HCT116 (cell line): Measurements from ENCODE around the gene ALOX12B. TPM values are rescaled to one million over a fixed set of nuclear protein-coding genes. Genes with fewer than 3 reads are reported as not detected.

ENCODE experiments used
- ATAC-seq: fragments of 200-7000 bp; cut with Tn5 transposase; 2 replicates; pipeline ENCODE4 v1.9.1; 2020; ENCODE audit warnings: mild to moderate bottlenecking, moderate library complexity
- BruUV-seq: library from RNA; stranded (reverse); fragments of 400-500 nt; replicated peaks from 2 replicates; lab custom pipeline; 2021; lab: Mats Ljungman, UMichigan
- CTCF ChIA-PET: fragments of 300-600 bp; sonication (Branson Sonifier 250); formaldehyde crosslinking; loops from one replicate; lab custom pipeline; 2021; ENCODE audit warnings: antibody characterized with exemption; lab: Charles Lee
- POLR2A ChIA-PET: fragments of 300-600, 350-600 bp; sonication (Branson Sonifier 250); formaldehyde crosslinking; loops from one replicate; lab custom pipeline; 2021; ENCODE audit warnings: antibody characterized with exemption; lab: Charles Lee
- RAD21 ChIA-PET, 2 experiments: fragments of 300-600 bp; sonication (Branson Sonifier 250); formaldehyde crosslinking; loops; one replicate each; lab custom pipeline; 2023; ENCODE audit warnings: low total read pairs in 2 of 2; ENCODE audit not compliant: uncharacterized antibody in 2 of 2, unreplicated experiment in 2 of 2, low non-redundant PET in 1 of 2; lab: Charles Lee
- DNase-seq: peaks from one replicate; pipeline ENCODE4 v3.0.0-alpha.2; 2010; ENCODE audit warnings: low read depth, low spot score
- H2AFZ ChIP-seq: fragments of 200-600 bp; shearing (Covaris generic), sonication (generic); 2 replicates; pipeline ENCODE4 v1.6.1; 2017; ENCODE audit warnings: low read depth, mixed run types, mixed read lengths, antibody characterized with exemption, low read length; ENCODE audit not compliant: poor library complexity, severe bottlenecking
- H3K27ac ChIP-seq: 2 replicates; pipeline ENCODE4 v1.5.1; 2012; ENCODE audit warnings: low read depth, low read length
- H3K27me3 ChIP-seq: fragments of 200-600 bp; sonication (generic); 2 replicates; pipeline ENCODE4 v1.6.1; 2016; ENCODE audit warnings: mixed run types, low read length, mixed read lengths; ENCODE audit not compliant: insufficient read depth
- H3K36me3 ChIP-seq, 2 experiments: fragments of 200-500 bp in 1 of 2; fragments of 200-600 bp in 1 of 2; sonication (Bioruptor generic) in 1 of 2; sonication (generic) in 1 of 2; 2 replicates each; pipeline versions ENCODE4 v1.5.1 to v1.6.1; 2014 to 2016; ENCODE audit warnings: low read length in 2 of 2, inconsistent platforms in 1 of 2, mixed read lengths in 1 of 2, mixed run types in 1 of 2; ENCODE audit not compliant: insufficient read depth in 2 of 2, control insufficient read depth in 1 of 2
- H3K4me1 ChIP-seq, 2 experiments: fragments of 200-600 bp in 1 of 2; sonication (generic) in 1 of 2; 2 replicates each; pipeline versions ENCODE4 v1.5.1 to v1.6.1; 2012 to 2017; ENCODE audit warnings: low read length in 2 of 2, inconsistent platforms in 1 of 2, mild to moderate bottlenecking in 1 of 2, mixed read lengths in 1 of 2, mixed run types in 1 of 2, moderate library complexity in 1 of 2; ENCODE audit not compliant: insufficient read depth in 2 of 2, control insufficient read depth in 1 of 2
- H3K4me2 ChIP-seq: fragments of 200-600 bp; sonication (generic); 2 replicates; pipeline ENCODE4 v1.6.1; 2017; ENCODE audit warnings: mixed run types, low read length, mixed read lengths
- H3K4me3 ChIP-seq, 2 experiments: fragments of 200-600 bp in 1 of 2; sonication (generic) in 1 of 2; replicated peaks in 1 of 2; 2 replicates each; pipeline ENCODE4 v1.5.1; 2011 to 2016; ENCODE audit warnings: low read length in 2 of 2, control low read depth in 1 of 2, low read depth in 1 of 2, mild to moderate bottlenecking in 1 of 2, mixed read lengths in 1 of 2, mixed run types in 1 of 2
- H3K79me2 ChIP-seq: fragments of 200-600 bp; sonication (generic); 2 replicates; pipeline ENCODE4 v1.6.1; 2017; ENCODE audit warnings: mild to moderate bottlenecking, mixed run types, low read length, moderate library complexity, mixed read lengths; ENCODE audit not compliant: insufficient read depth
- H3K9ac ChIP-seq: fragments of 200-600 bp; sonication (generic); 2 replicates; pipeline ENCODE4 v1.6.1; 2016; ENCODE audit warnings: low read length, mixed read lengths
- H3K9me2 ChIP-seq: fragments of 200-600 bp; sonication (generic), shearing (Covaris generic); 2 replicates; pipeline ENCODE4 v1.6.1; 2017; ENCODE audit warnings: mixed run types, mild to moderate bottlenecking, moderate library complexity; ENCODE audit not compliant: insufficient read depth
- H3K9me3 ChIP-seq, 2 experiments: fragments of 200-500 bp in 1 of 2; fragments of 200-600 bp in 1 of 2; sonication (Bioruptor generic) in 1 of 2; sonication (generic) in 1 of 2; 2 replicates each; pipeline ENCODE4 v1.6.1; 2014 to 2017; ENCODE audit warnings: low read length in 2 of 2, mixed read lengths in 2 of 2, inconsistent platforms in 1 of 2, low read depth in 1 of 2, mild to moderate bottlenecking in 1 of 2, mixed run types in 1 of 2, moderate library complexity in 1 of 2; ENCODE audit not compliant: control insufficient read depth in 1 of 2, insufficient read depth in 1 of 2
- H4K20me1 ChIP-seq: fragments of 200-600 bp; sonication (generic), shearing (Covaris generic); 2 replicates; pipeline ENCODE4 v1.6.1; 2017; ENCODE audit warnings: mixed run types, mild to moderate bottlenecking, moderate library complexity; ENCODE audit not compliant: insufficient read depth
- CEBPB ChIP-seq: IDR thresholded peaks from 2 replicates; pipeline ENCODE4 v1.6.1; 2012; ENCODE audit warnings: low read depth
- EGR1 ChIP-seq: IDR thresholded peaks from 2 replicates; pipeline ENCODE4 v1.6.1; 2012; ENCODE audit warnings: low read depth
- ELF1 ChIP-seq: IDR thresholded peaks from 2 replicates; pipeline ENCODE4 v1.6.1; 2012; ENCODE audit warnings: low read depth, borderline replicate concordance
- EZH2phosphoT487 ChIP-seq: fragments of 200-600 bp; IDR thresholded peaks from 2 replicates; pipeline ENCODE4 v1.6.1; 2018; ENCODE audit warnings: antibody characterized with exemption, borderline replicate concordance
- FOSL1 ChIP-seq: IDR thresholded peaks from 2 replicates; pipeline ENCODE4 v1.6.1; 2012; ENCODE audit warnings: low read depth
- JUND ChIP-seq: IDR thresholded peaks from 2 replicates; pipeline ENCODE4 v1.6.1; 2012
- POLR2A ChIP-seq: IDR thresholded peaks from 2 replicates; pipeline ENCODE4 v1.7.0; 2011; ENCODE audit warnings: borderline replicate concordance; ENCODE audit not compliant: insufficient read depth, insufficient read length; ENCODE audit errors: extremely low read depth
- POLR2AphosphoS5 ChIP-seq: IDR thresholded peaks from 2 replicates; pipeline ENCODE4 v1.6.1; 2011; ENCODE audit warnings: mild to moderate bottlenecking, low read depth, low read length, moderate library complexity
- RAD21 ChIP-seq: IDR thresholded peaks from 2 replicates; pipeline ENCODE4 v1.6.1; 2012; ENCODE audit warnings: low read depth, mild to moderate bottlenecking
- SRF ChIP-seq: IDR thresholded peaks from 2 replicates; pipeline ENCODE4 v1.6.1; 2012; ENCODE audit warnings: low read depth
- ZFX ChIP-seq: fragments of 450-650 bp; IDR thresholded peaks from 2 replicates; pipeline ENCODE4 v1.6.1; 2017
- ZNF274 ChIP-seq: fragments of 200-500 bp; sonication (Bioruptor generic); IDR thresholded peaks from 2 replicates; pipeline ENCODE4 v1.6.1; 2014; ENCODE audit warnings: mild to moderate bottlenecking, low read depth, low read length, inconsistent platforms
- intact Hi-C: fragments of 100-400 bp; cut with micrococcal nuclease; formaldehyde crosslinking; loops from 2 replicates; pipeline ENCODE4 v1.10.0; 2022
- total RNA-seq: library from RNA; stranded (reverse); gene quantifications from one replicate; pipeline ENCODE4 v1.2.1, GENCODE V29; 2021; ENCODE audit not compliant: unreplicated experiment
- TF ChIP-seq, protein P1 (sequence below), 3 experiments: fragments of 200-600 bp in 1 of 3; sonication (generic) in 1 of 3; IDR thresholded peaks in 2 of 3; conservative IDR thresholded peaks in 1 of 3; 2 replicates each; pipeline ENCODE4 v1.5.1; 2012 to 2017; ENCODE audit warnings: low read depth in 2 of 3, low read length in 2 of 3, antibody characterized with exemption in 1 of 3, borderline replicate concordance in 1 of 3, control low read depth in 1 of 3, mild to moderate bottlenecking in 1 of 3, mixed read lengths in 1 of 3, mixed run types in 1 of 3, moderate library complexity in 1 of 3; ENCODE audit not compliant: insufficient read depth in 1 of 3
- TF ChIP-seq, protein P2 (sequence below): IDR thresholded peaks from 2 replicates; pipeline ENCODE4 v1.6.1; 2012
- TF ChIP-seq, protein P3 (sequence below): IDR thresholded peaks from 2 replicates; pipeline ENCODE4 v1.6.1; 2012

Gene ALOX12B
- total RNA-seq, 1 experiment from 2014 or later = 3.8 TPM

DNA sequence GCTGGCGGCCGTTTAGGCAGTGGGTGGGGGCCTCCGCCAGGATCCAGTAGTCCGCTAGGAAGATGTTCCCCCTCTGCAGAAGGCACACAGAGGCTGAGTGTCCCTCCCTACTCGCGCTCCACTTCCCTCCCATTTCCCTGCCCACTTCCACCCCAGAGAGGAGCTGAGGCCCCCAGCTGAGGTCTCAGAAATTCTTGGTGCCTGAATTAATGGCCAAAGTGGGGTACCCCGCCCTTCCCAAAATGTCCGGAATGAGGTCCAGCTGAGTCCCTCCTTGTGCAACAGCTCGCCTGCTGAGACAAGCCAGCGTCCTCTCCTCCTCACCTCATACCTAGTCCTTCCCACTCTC is 22.9 kb upstream of the ALOX12B start:
- CTCF ChIA-PET = interaction anchor here (0.6 to 2.3 kb wide), 10 partner anchors 9 to 50 kb away, joined by 3 to 17 read pairs (median 4); no protein-coding TSS in a partner anchor
- no peak for DNase-seq
- no peak overlapping the region for H3K27ac ChIP-seq
- H3K9me2 ChIP-seq = no peaks in the 10 kb centered on the region
- H3K4me2 ChIP-seq = peak overlapping the region; percentile 39
- intact Hi-C loops = loop anchor here (1.0 kb wide), 1 partner anchor 50 kb away; no protein-coding TSS in a partner anchor
- no peaks in the 10 kb centered on the region for H4K20me1 ChIP-seq
- no peaks in the 10 kb centered on the region for H3K36me3 ChIP-seq
- H3K9ac ChIP-seq = no peak overlapping the region
- no peaks in the 10 kb centered on the region for H3K79me2 ChIP-seq
- RAD21 ChIA-PET = no interaction called here
- POLR2A ChIA-PET = interaction anchor here (1.3 to 1.6 kb wide), 2 partner anchors 10 to 50 kb away, joined by 3 to 4 read pairs; no protein-coding TSS in a partner anchor
- no peak for ATAC-seq
- H3K9me3 ChIP-seq = no peaks in the 10 kb centered on the region
- H2AFZ ChIP-seq = no peak overlapping the region
- no TSS peak for BruUV-seq
- H3K27me3 ChIP-seq = no peaks in the 10 kb centered on the region
- TF ChIP-seq EZH2phosphoT487 = no peak
- no peak for TF ChIP-seq ELF1
- no peak for TF ChIP-seq RAD21
- TF ChIP-seq JUND = no peak
- no peak for TF ChIP-seq ZNF274
- TF ChIP-seq, protein P1, sequence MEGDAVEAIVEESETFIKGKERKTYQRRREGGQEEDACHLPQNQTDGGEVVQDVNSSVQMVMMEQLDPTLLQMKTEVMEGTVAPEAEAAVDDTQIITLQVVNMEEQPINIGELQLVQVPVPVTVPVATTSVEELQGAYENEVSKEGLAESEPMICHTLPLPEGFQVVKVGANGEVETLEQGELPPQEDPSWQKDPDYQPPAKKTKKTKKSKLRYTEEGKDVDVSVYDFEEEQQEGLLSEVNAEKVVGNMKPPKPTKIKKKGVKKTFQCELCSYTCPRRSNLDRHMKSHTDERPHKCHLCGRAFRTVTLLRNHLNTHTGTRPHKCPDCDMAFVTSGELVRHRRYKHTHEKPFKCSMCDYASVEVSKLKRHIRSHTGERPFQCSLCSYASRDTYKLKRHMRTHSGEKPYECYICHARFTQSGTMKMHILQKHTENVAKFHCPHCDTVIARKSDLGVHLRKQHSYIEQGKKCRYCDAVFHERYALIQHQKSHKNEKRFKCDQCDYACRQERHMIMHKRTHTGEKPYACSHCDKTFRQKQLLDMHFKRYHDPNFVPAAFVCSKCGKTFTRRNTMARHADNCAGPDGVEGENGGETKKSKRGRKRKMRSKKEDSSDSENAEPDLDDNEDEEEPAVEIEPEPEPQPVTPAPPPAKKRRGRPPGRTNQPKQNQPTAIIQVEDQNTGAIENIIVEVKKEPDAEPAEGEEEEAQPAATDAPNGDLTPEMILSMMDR (IDR thresholded peaks at IDR 0.05 in 2 of 3, conservative IDR thresholded peaks at IDR 0.05 in 1 of 3; ENCODE audit: borderline replicate concordance in 1 of 3, insufficient read depth in 1 of 3, low read depth in 2 of 3, low read length in 2 of 3) = no peak
- TF ChIP-seq POLR2AphosphoS5 = no peak
- no peak for TF ChIP-seq EGR1
- TF ChIP-seq, protein P2, sequence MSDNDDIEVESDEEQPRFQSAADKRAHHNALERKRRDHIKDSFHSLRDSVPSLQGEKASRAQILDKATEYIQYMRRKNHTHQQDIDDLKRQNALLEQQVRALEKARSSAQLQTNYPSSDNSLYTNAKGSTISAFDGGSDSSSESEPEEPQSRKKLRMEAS = no peak
- no peak for TF ChIP-seq POLR2A
- TF ChIP-seq, protein P3, sequence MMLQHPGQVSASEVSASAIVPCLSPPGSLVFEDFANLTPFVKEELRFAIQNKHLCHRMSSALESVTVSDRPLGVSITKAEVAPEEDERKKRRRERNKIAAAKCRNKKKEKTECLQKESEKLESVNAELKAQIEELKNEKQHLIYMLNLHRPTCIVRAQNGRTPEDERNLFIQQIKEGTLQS = no peak
- TF ChIP-seq CEBPB = no peak
- no peak for TF ChIP-seq ZFX
- TF ChIP-seq FOSL1 = no peak
- no peak for TF ChIP-seq SRF
- H3K4me1 ChIP-seq = peaks cover 0 to 9% of the 10 kb centered on the region in 2 experiments; a peak in 2 of 4 replicates
- H3K4me3 ChIP-seq = no peak overlapping the region
